ENCODE measurements around the gene ONECUT3.

The ONECUT3 gene

GRCh38 chr19:1768248-1768647, 14.9 kb downstream of the ONECUT3 start:
- H3K9ac ChIP-seq (ENCODE audit: low read length in 5 of 5) = no peak overlapping the region
- H3K36me3 ChIP-seq (ENCODE audit: control insufficient read depth in 5 of 5, insufficient read depth in 5 of 5, low read length in 5 of 5) = no peaks in the 10 kb centered on the region
- no peak overlapping the region for H3K27ac ChIP-seq (ENCODE audit: low read depth, low read length)
- H3K4me3 ChIP-seq (ENCODE audit: low read depth in 1 of 5, low read length in 5 of 5) = no peak overlapping the region
- peaks cover 49 to 67% (median 63%) of the 10 kb centered on the region in 5 donors for H3K27me3 ChIP-seq (ENCODE audit: control insufficient read depth in 5 of 5, insufficient read depth in 4 of 5, low read length in 5 of 5)
- H3K4me1 ChIP-seq (ENCODE audit: control insufficient read depth in 5 of 5, insufficient read depth in 5 of 5, low read length in 5 of 5) = peaks cover 0 to 6% (median 0%) of the 10 kb centered on the region in 5 donors
- H3K9me3 ChIP-seq (ENCODE audit: control insufficient read depth in 5 of 5, low read length in 5 of 5) = peaks cover 9 to 18% (median 15%) of the 10 kb centered on the region in 5 donors

GRCh38 chr19:1768918-1769644, 15.8 kb downstream of the ONECUT3 start:
- peaks cover 9 to 18% (median 15%) of the 10 kb centered on the region in 5 donors for H3K9me3 ChIP-seq (ENCODE audit: control insufficient read depth in 5 of 5, low read length in 5 of 5)
- H3K27ac ChIP-seq (ENCODE audit: low read depth, low read length) = no peak overlapping the region
- no peak overlapping the region for H3K4me3 ChIP-seq (ENCODE audit: low read depth in 1 of 5, low read length in 5 of 5)
- peaks cover 57 to 69% (median 65%) of the 10 kb centered on the region in 5 donors for H3K27me3 ChIP-seq (ENCODE audit: control insufficient read depth in 5 of 5, insufficient read depth in 4 of 5, low read length in 5 of 5)
- H3K9ac ChIP-seq (ENCODE audit: low read length in 5 of 5) = no peak overlapping the region
- H3K36me3 ChIP-seq (ENCODE audit: control insufficient read depth in 5 of 5, insufficient read depth in 5 of 5, low read length in 5 of 5) = no peaks in the 10 kb centered on the region
- H3K4me1 ChIP-seq (ENCODE audit: control insufficient read depth in 5 of 5, insufficient read depth in 5 of 5, low read length in 5 of 5) = peaks cover 0 to 6% (median 0%) of the 10 kb centered on the region in 5 donors

- Histone ChIP-seq H3K36me3 (ENCODE audit: control insufficient read depth in 5 of 5, insufficient read depth in 5 of 5, low read length in 5 of 5) (no peaks in the 10 kb centered on the region), H3K27ac (ENCODE audit: low read depth, low read length) (no peak overlapping the region), H3K9me3 (ENCODE audit: control insufficient read depth in 5 of 5, low read length in 5 of 5) (peaks cover 9 to 18% (median 15%) of the 10 kb centered on the region in 5 donors), H3K9ac (ENCODE audit: low read length in 5 of 5) (no peak overlapping the region), H3K4me1 (ENCODE audit: control insufficient read depth in 5 of 5, insufficient read depth in 5 of 5, low read length in 5 of 5) (peaks cover 0 to 6% (median 0%) of the 10 kb centered on the region in 5 donors), H3K4me3 (ENCODE audit: low read depth in 1 of 5, low read length in 5 of 5) (no peak overlapping the region), H3K27me3 (ENCODE audit: control insufficient read depth in 5 of 5, insufficient read depth in 4 of 5, low read length in 5 of 5) (peaks cover 57 to 69% (median 67%) of the 10 kb centered on the region in 5 donors)
Observed at GRCh38 chr19:1769645-1769985, 16.3 kb downstream of the ONECUT3 start.

- H3K36me3 ChIP-seq (ENCODE audit: control insufficient read depth in 5 of 5, insufficient read depth in 5 of 5, low read length in 5 of 5) = no peaks in the 10 kb centered on the region
- peaks cover 9 to 24% (median 19%) of the 10 kb centered on the region in 5 donors for H3K9me3 ChIP-seq (ENCODE audit: control insufficient read depth in 5 of 5, low read length in 5 of 5)
- H3K4me1 ChIP-seq (ENCODE audit: control insufficient read depth in 5 of 5, insufficient read depth in 5 of 5, low read length in 5 of 5) = peaks cover 0 to 6% (median 0%) of the 10 kb centered on the region in 5 donors
- no peak overlapping the region for H3K27ac ChIP-seq (ENCODE audit: low read depth, low read length)
- no peak overlapping the region for H3K4me3 ChIP-seq (ENCODE audit: low read depth in 1 of 5, low read length in 5 of 5)
- peaks cover 46 to 67% (median 63%) of the 10 kb centered on the region in 5 donors for H3K27me3 ChIP-seq (ENCODE audit: control insufficient read depth in 5 of 5, insufficient read depth in 4 of 5, low read length in 5 of 5)
- no peak overlapping the region for H3K9ac ChIP-seq (ENCODE audit: low read length in 5 of 5)
Observed at GRCh38 chr19:1770866-1771576, 17.7 kb downstream of the ONECUT3 start.

GRCh38 chr19:1773184-1773583, 19.9 kb downstream of the ONECUT3 start:
- Histone ChIP-seq H3K27ac (ENCODE audit: low read depth, low read length) (no peak overlapping the region), H3K9ac (ENCODE audit: low read length in 5 of 5) (no peak overlapping the region), H3K4me1 (ENCODE audit: control insufficient read depth in 5 of 5, insufficient read depth in 5 of 5, low read length in 5 of 5) (no peaks in the 10 kb centered on the region), H3K4me3 (ENCODE audit: low read depth in 1 of 5, low read length in 5 of 5) (no peak overlapping the region), H3K27me3 (ENCODE audit: control insufficient read depth in 5 of 5, insufficient read depth in 4 of 5, low read length in 5 of 5) (peaks cover 41 to 61% (median 58%) of the 10 kb centered on the region in 5 donors), H3K9me3 (ENCODE audit: control insufficient read depth in 5 of 5, low read length in 5 of 5) (peaks cover 9 to 24% (median 19%) of the 10 kb centered on the region in 5 donors), H3K36me3 (ENCODE audit: control insufficient read depth in 5 of 5, insufficient read depth in 5 of 5, low read length in 5 of 5) (no peaks in the 10 kb centered on the region)

- H3K36me3 ChIP-seq (ENCODE audit: control insufficient read depth in 5 of 5, insufficient read depth in 5 of 5, low read length in 5 of 5) = no peaks in the 10 kb centered on the region
- no peaks in the 10 kb centered on the region for H3K4me1 ChIP-seq (ENCODE audit: control insufficient read depth in 5 of 5, insufficient read depth in 5 of 5, low read length in 5 of 5)
- no peak overlapping the region for H3K27ac ChIP-seq (ENCODE audit: low read depth, low read length)
- H3K4me3 ChIP-seq (ENCODE audit: low read depth in 1 of 5, low read length in 5 of 5) = no peak overlapping the region
- no peak overlapping the region for H3K9ac ChIP-seq (ENCODE audit: low read length in 5 of 5)
- peaks cover 31 to 63% (median 54%) of the 10 kb centered on the region in 5 donors for H3K27me3 ChIP-seq (ENCODE audit: control insufficient read depth in 5 of 5, insufficient read depth in 4 of 5, low read length in 5 of 5)
- peaks cover 9 to 24% (median 19%) of the 10 kb centered on the region in 5 donors for H3K9me3 ChIP-seq (ENCODE audit: control insufficient read depth in 5 of 5, low read length in 5 of 5)
Observed at GRCh38 chr19:1774989-1775772, 21.9 kb downstream of the ONECUT3 start.

- no peak overlapping the region for H3K4me3 ChIP-seq (ENCODE audit: low read depth in 1 of 5, low read length in 5 of 5)
Observed at GRCh38 chr19:1775951-1776605, 22.8 kb downstream of the ONECUT3 start.

GRCh38 chr19:1776606-1777147, 23.4 kb downstream of the ONECUT3 start:
- Histone ChIP-seq H3K4me1 (ENCODE audit: control insufficient read depth in 5 of 5, insufficient read depth in 5 of 5, low read length in 5 of 5) (no peaks in the 10 kb centered on the region), H3K27me3 (ENCODE audit: control insufficient read depth in 5 of 5, insufficient read depth in 4 of 5, low read length in 5 of 5) (peaks cover 34 to 73% (median 59%) of the 10 kb centered on the region in 5 donors), H3K4me3 (ENCODE audit: low read depth in 1 of 5, low read length in 5 of 5) (no peak overlapping the region), H3K9ac (ENCODE audit: low read length in 5 of 5) (no peak overlapping the region), H3K36me3 (ENCODE audit: control insufficient read depth in 5 of 5, insufficient read depth in 5 of 5, low read length in 5 of 5) (no peaks in the 10 kb centered on the region), H3K9me3 (ENCODE audit: control insufficient read depth in 5 of 5, low read length in 5 of 5) (peaks cover 2 to 12% (median 7%) of the 10 kb centered on the region in 5 donors), H3K27ac (ENCODE audit: low read depth, low read length) (no peak overlapping the region)

More at GRCh38 chr19:1775951-1776605, 22.8 kb downstream of the ONECUT3 start:
- no peak overlapping the region for H3K9ac ChIP-seq (ENCODE audit: low read length in 5 of 5)
- H3K27ac ChIP-seq (ENCODE audit: low read depth, low read length) = no peak overlapping the region
- no peaks in the 10 kb centered on the region for H3K4me1 ChIP-seq (ENCODE audit: control insufficient read depth in 5 of 5, insufficient read depth in 5 of 5, low read length in 5 of 5)
- H3K36me3 ChIP-seq (ENCODE audit: control insufficient read depth in 5 of 5, insufficient read depth in 5 of 5, low read length in 5 of 5) = no peaks in the 10 kb centered on the region
- peaks cover 34 to 72% (median 57%) of the 10 kb centered on the region in 5 donors for H3K27me3 ChIP-seq (ENCODE audit: control insufficient read depth in 5 of 5, insufficient read depth in 4 of 5, low read length in 5 of 5)
- peaks cover 4 to 15% (median 10%) of the 10 kb centered on the region in 5 donors for H3K9me3 ChIP-seq (ENCODE audit: control insufficient read depth in 5 of 5, low read length in 5 of 5)

- Histone ChIP-seq H3K4me3 (ENCODE audit: low read depth in 1 of 5, low read length in 5 of 5) (no peak overlapping the region), H3K4me1 (ENCODE audit: control insufficient read depth in 5 of 5, insufficient read depth in 5 of 5, low read length in 5 of 5) (no peaks in the 10 kb centered on the region), H3K9ac (ENCODE audit: low read length in 5 of 5) (no peak overlapping the region), H3K27me3 (ENCODE audit: control insufficient read depth in 5 of 5, insufficient read depth in 4 of 5, low read length in 5 of 5) (peaks cover 34 to 73% (median 60%) of the 10 kb centered on the region in 5 donors), H3K36me3 (ENCODE audit: control insufficient read depth in 5 of 5, insufficient read depth in 5 of 5, low read length in 5 of 5) (no peaks in the 10 kb centered on the region), H3K9me3 (ENCODE audit: control insufficient read depth in 5 of 5, low read length in 5 of 5) (peaks cover 7 to 16% (median 11%) of the 10 kb centered on the region in 5 donors), H3K27ac (ENCODE audit: low read depth, low read length) (no peak overlapping the region)
Observed at GRCh38 chr19:1777149-1777548, 23.8 kb downstream of the ONECUT3 start.

All from subcutaneous abdominal adipose tissue (tissue), 5 donors.